K562 (cell line): ENCODE measurements around the gene HBG1. TPM values are rescaled to one million over a fixed set of nuclear protein-coding genes. Genes with fewer than 3 reads are reported as not detected.

Experiments
- BCL6 ChIP-seq: fragments of 250-450 bp; sonication (Bioruptor Pico); IDR thresholded peaks from 2 replicates; pipeline ENCODE4 v1.4.0; 2020
- BRD4 ChIP-seq: fragments of 200-600 bp; sonication (generic); IDR thresholded peaks from 2 replicates; pipeline ENCODE4 v1.6.1; 2017; ENCODE audit warnings: inconsistent platforms
- CBFA2T2 ChIP-seq: fragments of 450-650 bp; conservative IDR thresholded peaks from 2 replicates; pipeline ENCODE4 v1.6.1; 2017; ENCODE audit warnings: mild to moderate bottlenecking
- CBFA2T3 ChIP-seq: fragments of 450-650 bp; IDR thresholded peaks from 2 replicates; pipeline ENCODE4 v1.6.1; 2017
- CBX3 ChIP-seq, 2 experiments: IDR thresholded peaks; 1 replicate in 1 of 2; 2 replicates in 1 of 2; pipeline ENCODE4 v1.6.1; 2012; ENCODE audit warnings: inconsistent platforms in 2 of 2, low read length in 2 of 2, borderline replicate concordance in 1 of 2, control low read depth in 1 of 2
- CEBPZ ChIP-seq: fragments of 150-350 bp; IDR thresholded peaks from 2 replicates; pipeline ENCODE4 v1.6.1; 2014; ENCODE audit warnings: low read depth, mild to moderate bottlenecking, low read length, borderline replicate concordance
- CTBP1 ChIP-seq: fragments of 450-650 bp; IDR thresholded peaks from 2 replicates; pipeline ENCODE4 v1.6.1; 2016; ENCODE audit warnings: borderline replicate concordance
- CTCFL ChIP-seq: IDR thresholded peaks from 2 replicates; pipeline ENCODE4 v1.6.1; 2011; ENCODE audit warnings: borderline replicate concordance, low read depth, mild to moderate bottlenecking, moderate library complexity, low read length; ENCODE audit not compliant: insufficient read depth, poor library complexity, severe bottlenecking
- ESRRA ChIP-seq: fragments of 450-650 bp; IDR thresholded peaks from 2 replicates; pipeline ENCODE4 v1.6.1; 2014; ENCODE audit warnings: low read depth, mild to moderate bottlenecking, moderate library complexity, borderline replicate concordance
- GATAD2B ChIP-seq: fragments of 450-650 bp; IDR thresholded peaks from 2 replicates; pipeline ENCODE4 v1.6.1; 2017; ENCODE audit warnings: mild to moderate bottlenecking, borderline replicate concordance
- HIVEP1 ChIP-seq: fragments of 250-450 bp; sonication (Bioruptor Pico); IDR thresholded peaks from 2 replicates; pipeline ENCODE4 v1.4.0; 2020; ENCODE audit warnings: mild to moderate bottlenecking
- JUND ChIP-seq, 2 experiments: IDR thresholded peaks; 2 replicates in 1 of 2; 3 replicates in 1 of 2; pipeline ENCODE4 v1.6.1; 2011; ENCODE audit warnings: borderline replicate concordance in 2 of 2, low read depth in 2 of 2, low read length in 2 of 2, improper control_type of control experiment in 1 of 2, missing biosample characterization in 1 of 2, missing genetic modification characterization in 1 of 2, missing genetic modification reagents in 1 of 2
- MAFG ChIP-seq: fragments of 450-650 bp; conservative IDR thresholded peaks from 2 replicates; pipeline ENCODE4 v1.6.1; 2016; ENCODE audit warnings: missing genetic modification characterization, missing compliant biosample characterization
- PHF20 ChIP-seq: fragments of 450-650 bp; IDR thresholded peaks from 2 replicates; pipeline ENCODE4 v1.6.1; 2018; ENCODE audit not compliant: partially characterized antibody
- PHF8 ChIP-seq: fragments of 200-600 bp; sonication (generic); IDR thresholded peaks from 2 replicates; pipeline ENCODE4 v1.6.1; 2012; ENCODE audit warnings: mixed run types, mild to moderate bottlenecking, inconsistent platforms, low read length, moderate library complexity, borderline replicate concordance
- SRF ChIP-seq, 2 experiments: fragments of 250-450, 450-650 bp in 1 of 2; sonication (Bioruptor Pico) in 1 of 2; sonication (generic) in 1 of 2; formaldehyde crosslinking; IDR thresholded peaks; 2 replicates each; pipeline versions ENCODE4 v1.5.0 to v1.5.1; 2020 to 2022; ENCODE audit warnings: mild to moderate bottlenecking in 1 of 2, missing genetic modification reagents in 1 of 2
- TAF1 ChIP-seq: IDR thresholded peaks from 2 replicates; pipeline ENCODE4 v1.6.1; 2011; ENCODE audit warnings: mild to moderate bottlenecking, low read length, moderate library complexity; ENCODE audit not compliant: insufficient read depth, control insufficient read depth, severe bottlenecking; ENCODE audit errors: extremely low read depth
- TCF3 ChIP-seq: sonication (generic); formaldehyde crosslinking; IDR thresholded peaks from 2 replicates; pipeline ENCODE4 v1.4.0; 2020; ENCODE audit warnings: mild to moderate bottlenecking, missing genetic modification reagents
- YY1 ChIP-seq, 3 experiments: IDR thresholded peaks; 2 replicates each; pipeline ENCODE4 v1.6.1; 2011; ENCODE audit warnings: low read length in 2 of 3, mild to moderate bottlenecking in 2 of 3, moderate library complexity in 2 of 3, borderline replicate concordance in 1 of 3, control low read depth in 1 of 3, low read depth in 1 of 3; ENCODE audit not compliant: insufficient read depth in 3 of 3, insufficient replicate concordance in 2 of 3, control insufficient read depth in 1 of 3, insufficient read length in 1 of 3; ENCODE audit errors: extremely low read depth in 1 of 3
- ZNF12 ChIP-seq: sonication (generic); formaldehyde crosslinking; IDR thresholded peaks from 2 replicates; pipeline ENCODE4 v1.4.0; 2020; ENCODE audit warnings: mild to moderate bottlenecking, missing genetic modification reagents
- ZNF124 ChIP-seq: sonication (generic); formaldehyde crosslinking; IDR thresholded peaks from 2 replicates; pipeline ENCODE4 v1.8.1; 2022; ENCODE audit warnings: missing genetic modification reagents
- ZNF232 ChIP-seq: sonication (generic); formaldehyde crosslinking; IDR thresholded peaks from 2 replicates; pipeline ENCODE4 v1.8.0; 2022; ENCODE audit warnings: mild to moderate bottlenecking, missing genetic modification reagents
- polyA plus RNA-seq, 8 experiments: library from polyadenylated mRNA; depleted of rRNA in 4 of 8; stranded (reverse) in 5 of 8; unstranded in 3 of 8; fragments of >200 nt; fragmentation: Nextera tagmentation in 2 of 8; fragmentation: Illumina TruSeq in 1 of 8; extraction: Ambion mirVana in 2 of 8; extraction: Trizol in 1 of 8; gene quantifications; 2 replicates each; pipeline versions ENCODE4 v1.2.1 to v1.2.3, GENCODE V29; 2011 to 2014; ENCODE audit warnings: inconsistent platforms in 1 of 8, missing spikeins in 1 of 8
- total RNA-seq, 7 experiments: library from RNA; depleted of rRNA in 6 of 7; stranded (reverse); fragments of >200 nt in 6 of 7; fragmentation: Illumina TruSeq in 2 of 7; extraction: Trizol in 2 of 7; gene quantifications; 2 replicates each; pipeline versions ENCODE4 v1.2.1 to v1.2.3, GENCODE V29; 2011 to 2021; ENCODE audit warnings: low replicate concordance in 1 of 7

The HBG1 gene
- total and polyA plus RNA-seq, 9 of the 15 experiments (the other 6 are each of a cell fraction or from before 2014, with no cell fraction given): 1,066 to 16,338 (median 4,898) TPM

- TF ChIP-seq CTBP1 (peak; percentile 68; the same call in 1 of the 2 replicates), CBX3 (IDR thresholded peaks at IDR 0.05; ENCODE audit: borderline replicate concordance in 1 of 2, low read length in 2 of 2) (0 out of 3 replicates have a peak, but pooled peaks of 1 of the 2 experiments have one; percentile 39), ZNF232 (CRISPR knock-in tag) (no peak), CEBPZ (no peak), TAF1 (no peak), MAFG (tag) (no peak), GATAD2B (peak; percentile 12; the same call in 1 of the 2 replicates), JUND (IDR thresholded peaks at IDR 0.05; ENCODE audit: borderline replicate concordance, low read depth, low read length) (peak; percentile 29; the same call in 1 of the 2 replicates), JUND (tag; IDR thresholded peaks at IDR 0.05; ENCODE audit: borderline replicate concordance, low read depth, low read length) (peak; percentile 49; the same call in 1 of the 3 replicates), PHF20 (no peak), CTCFL (no peak), CBFA2T3 (peak; percentile 9; the same call in 1 of the 2 replicates), YY1 (IDR thresholded peaks at IDR 0.05; ENCODE audit: borderline replicate concordance in 1 of 3, control insufficient read depth in 1 of 3, extremely low read depth in 1 of 3, insufficient read depth in 3 of 3, insufficient read length in 1 of 3, insufficient replicate concordance in 2 of 3, low read depth in 1 of 3, low read length in 2 of 3) (no peak), PHF8 (no peak), CBFA2T2 (no peak), SRF (CRISPR knock-in tag; IDR thresholded peaks at IDR 0.05) (peak in 1 of 2 experiments; percentile 63; a peak in 1 of 4 replicates), TCF3 (peak; percentile 51), HIVEP1 (CRISPR knock-in tag) (no peak), ESRRA (peak; percentile 66; the same call in 1 of the 2 replicates), BCL6 (CRISPR knock-in tag) (no peak), ZNF124 (CRISPR knock-in tag) (no peak), BRD4 (no peak), ZNF12 (CRISPR knock-in tag) (no peak)
These were observed 44.9 kb downstream of the HBG1 start (continued) for GRCh38 chr11:5204787-5205186.
